ENCODE measurements around the gene AGMO.

Gene AGMO

GRCh38 chr7:15494711-15495110 lies 67.1 kb downstream of the AGMO start:
- no peak for DNase-seq

DNA sequence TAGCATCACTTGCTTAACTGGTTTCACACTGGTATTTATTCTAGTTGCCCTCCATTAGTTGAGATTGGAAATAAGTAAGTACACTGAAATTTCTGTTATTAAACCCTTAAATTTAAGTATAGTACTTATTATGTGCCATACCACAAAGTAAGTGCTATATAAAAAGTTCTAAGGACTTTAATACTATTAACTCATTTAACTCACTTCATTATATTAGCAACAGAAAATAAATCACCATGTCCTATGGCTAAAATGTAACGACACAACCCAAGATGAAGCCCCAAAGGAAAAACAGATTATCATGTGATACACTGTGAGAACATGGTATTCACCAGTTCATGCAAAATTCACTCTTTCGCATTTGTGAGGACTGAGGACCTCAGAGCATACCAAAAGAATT lies 70.5 kb downstream of the AGMO start:
- DNase-seq: no peak

GRCh38 chr7:15490291-15490690 lies 71.5 kb downstream of the AGMO start:
- DNase-seq: no peak

DNA sequence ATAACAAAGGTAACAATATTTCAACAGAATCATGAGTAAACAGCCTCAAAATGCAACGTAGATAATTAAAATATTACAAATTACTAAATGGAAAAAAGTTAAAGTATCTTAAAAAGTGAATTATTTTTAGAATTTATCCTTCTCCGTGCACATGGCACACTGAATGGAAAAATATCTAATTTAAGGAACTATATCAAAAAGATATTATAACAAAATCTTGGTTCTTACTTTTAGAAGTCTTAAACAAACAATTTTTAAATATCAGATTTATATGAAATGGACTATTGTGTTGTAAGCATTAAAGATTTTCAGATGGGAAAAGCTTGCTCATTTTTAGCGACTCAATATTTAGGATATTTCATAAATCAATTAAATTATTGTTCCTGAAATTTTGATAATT lies 72.0 kb downstream of the AGMO start:
- DNase-seq: no peak

GRCh38 chr7:15489383-15489782 lies 72.4 kb downstream of the AGMO start:
- DNase-seq: peak; percentile 49

GRCh38 chr7:15488401-15488800 lies 73.4 kb downstream of the AGMO start:
- DNase-seq: no peak

DNA sequence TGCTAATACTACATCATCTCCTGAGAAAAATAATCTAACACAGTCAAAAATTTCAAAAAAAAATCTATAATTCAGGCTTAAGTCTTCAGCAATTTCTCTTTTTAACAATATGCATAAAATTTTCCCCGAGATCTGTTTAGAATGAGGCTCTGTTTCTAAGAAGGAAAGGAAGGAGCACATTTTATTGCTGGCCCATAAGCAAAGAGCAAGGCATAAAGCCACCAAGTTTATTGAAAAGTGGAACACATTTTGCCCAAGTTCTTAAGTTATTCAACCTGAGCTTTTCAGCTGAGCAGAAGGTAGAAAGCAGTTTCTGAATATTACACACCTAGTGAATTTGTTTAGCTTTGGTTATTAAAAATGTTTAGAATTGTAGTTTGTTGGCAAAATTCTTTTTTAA lies 73.9 kb downstream of the AGMO start:
- DNase-seq: no peak

GRCh38 chr7:15485998-15486397 lies 75.8 kb downstream of the AGMO start:
- no peak for DNase-seq

DNA sequence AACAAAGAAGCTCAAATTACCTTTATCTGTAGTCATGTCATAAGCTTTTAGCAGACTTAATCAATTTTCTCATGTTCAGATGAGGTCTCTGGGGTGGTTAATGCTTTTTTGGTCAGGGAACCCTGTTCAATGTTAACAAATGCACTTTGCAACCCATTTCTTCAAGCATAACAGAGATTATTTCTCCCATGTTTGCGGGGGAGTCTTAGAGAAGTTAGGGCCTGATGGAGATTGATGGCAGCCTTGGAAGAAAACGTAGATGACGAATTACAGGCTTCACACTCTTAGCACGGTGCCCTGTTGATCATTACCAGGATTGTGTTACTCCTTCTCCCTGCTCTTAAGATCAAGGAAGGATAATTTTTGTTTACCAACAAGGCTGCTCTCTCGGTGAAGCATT lies 76.4 kb downstream of the AGMO start:
- no peak for DNase-seq

DNA sequence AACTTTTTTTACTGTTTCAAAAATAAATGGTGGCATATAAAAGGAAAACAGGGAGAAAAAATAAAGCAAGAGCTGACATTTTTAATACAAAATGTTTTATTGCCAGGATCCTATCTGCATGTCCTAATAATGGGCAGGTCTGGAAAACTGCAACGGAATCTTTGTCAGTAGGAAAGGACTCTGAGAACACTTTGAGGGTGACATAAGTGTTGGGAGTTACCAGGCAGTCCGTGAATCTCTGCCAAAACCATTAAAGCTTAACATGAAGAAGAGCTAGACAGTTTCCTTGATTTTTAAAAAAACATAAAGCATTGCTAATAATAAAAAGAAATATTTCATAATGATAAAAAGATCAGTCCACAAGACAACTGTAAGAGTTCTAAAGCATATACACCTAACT lies 80.7 kb downstream of the AGMO start:
- DNase-seq: no peak

DNA sequence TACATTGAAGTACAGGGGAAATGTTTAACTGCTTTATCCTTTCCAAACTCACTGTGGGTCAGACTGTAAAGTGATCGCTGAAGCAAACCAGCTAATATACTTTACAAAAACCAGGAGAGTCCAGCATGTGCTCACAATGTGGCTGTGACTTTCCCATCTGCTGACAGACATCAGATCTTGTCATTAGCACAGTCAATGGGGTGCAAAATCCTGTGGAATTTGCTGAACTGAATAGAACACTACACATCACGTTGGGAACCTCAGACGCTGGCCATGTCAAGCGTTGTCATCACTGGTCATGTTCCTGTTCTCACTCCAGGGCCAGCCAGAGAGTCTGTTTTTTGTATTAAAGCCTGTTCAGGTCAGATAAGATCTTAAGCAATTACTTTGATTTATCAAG lies 83.4 kb downstream of the AGMO start:
- peak; percentile 73 for DNase-seq

DNA sequence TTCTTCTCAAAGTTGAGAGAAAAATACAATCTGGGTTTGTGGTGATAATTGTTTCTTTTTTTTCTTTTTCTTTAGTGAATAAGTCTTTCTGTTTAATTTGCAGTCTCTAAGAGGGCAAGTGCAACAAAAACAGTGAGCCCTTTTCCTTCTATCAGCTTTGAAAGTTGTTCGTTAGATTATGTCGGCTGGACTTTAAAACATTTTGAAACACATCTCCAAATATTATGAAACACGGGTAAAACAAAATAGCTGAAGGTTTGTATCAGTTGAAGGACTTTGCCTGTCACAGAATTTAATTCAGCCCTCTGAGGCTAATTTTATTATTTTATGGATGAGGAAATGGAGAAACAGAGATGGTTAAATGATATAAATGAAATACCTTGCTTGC lies 85.3 kb downstream of the AGMO start:
- no peak for DNase-seq

GRCh38 chr7:15475808-15476530 lies 85.8 kb downstream of the AGMO start:
- no peak for DNase-seq

DNA sequence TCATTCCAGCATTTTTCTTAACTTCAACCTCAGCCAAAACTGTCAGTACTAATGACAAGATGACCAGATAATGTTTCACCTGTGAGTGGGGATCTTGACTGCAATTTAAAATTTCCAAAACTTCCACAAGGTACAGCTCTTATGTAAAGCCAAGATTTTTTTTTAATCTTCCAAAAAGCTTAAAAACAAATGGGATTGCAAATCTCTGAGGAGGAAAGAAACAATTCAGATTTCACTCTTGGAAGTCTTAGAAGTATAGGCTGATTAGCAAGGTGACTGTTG lies 90.2 kb downstream of the AGMO start:
- DNase-seq: no peak

- DNase-seq: no peak
These were observed 90.8 kb downstream of the AGMO start for GRCh38 chr7:15470825-15471668.

GRCh38 chr7:15464667-15465121 lies 97.1 kb downstream of the AGMO start:
- no peak for DNase-seq

GRCh38 chr7:15463801-15464666 lies 97.8 kb downstream of the AGMO start:
- no peak for DNase-seq

DNA sequence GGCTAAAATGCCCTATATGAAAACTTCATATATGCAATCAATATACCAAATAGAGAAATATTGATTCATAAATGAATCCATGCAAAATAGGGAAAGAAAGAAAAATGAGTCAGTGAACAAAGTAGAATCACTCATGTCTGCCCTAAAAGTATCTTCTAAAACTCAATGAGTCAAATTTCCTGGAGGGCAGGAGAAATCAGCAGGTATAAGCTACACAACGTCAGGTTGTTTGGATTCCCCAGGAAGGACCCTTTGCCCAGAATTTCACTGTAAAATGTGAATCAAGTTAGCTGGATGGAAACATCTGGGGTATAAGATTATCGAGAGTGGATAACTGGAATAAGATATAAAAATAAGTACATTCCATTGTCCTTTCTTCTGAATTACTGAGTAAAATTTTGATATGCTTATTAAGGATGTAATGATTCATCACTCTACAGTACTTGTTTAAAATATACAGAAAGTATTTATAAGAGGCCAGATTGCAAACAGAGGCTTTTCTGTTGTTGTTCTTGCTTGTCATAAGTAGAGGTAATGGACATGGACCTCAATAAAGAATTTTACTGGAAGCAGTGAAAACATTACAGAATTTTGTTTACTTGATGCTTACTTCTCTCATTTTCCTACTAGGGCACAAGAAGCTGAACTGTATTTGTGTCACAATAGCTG lies 99.0 kb downstream of the AGMO start:
- DNase-seq: no peak

DNA sequence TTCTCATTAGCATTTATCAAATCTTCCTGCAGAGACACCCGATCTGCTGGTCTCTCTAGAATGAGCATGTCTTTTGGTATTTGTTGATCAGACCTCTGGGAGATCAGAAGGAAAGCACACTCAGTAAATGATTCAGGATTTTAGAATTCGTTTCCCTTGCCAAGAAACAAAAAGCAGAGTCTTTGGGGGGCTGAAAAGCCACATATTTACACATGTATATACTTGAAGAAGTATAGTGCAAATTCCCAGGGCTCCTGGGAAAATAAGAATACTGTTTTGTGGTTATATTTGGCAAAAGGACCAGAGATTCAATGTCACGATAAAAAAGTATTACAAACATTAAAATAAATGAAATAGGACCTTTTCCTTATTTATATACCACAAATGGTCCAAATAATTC lies 100.2 kb downstream of the AGMO start:
- DNase-seq: no peak

DNA sequence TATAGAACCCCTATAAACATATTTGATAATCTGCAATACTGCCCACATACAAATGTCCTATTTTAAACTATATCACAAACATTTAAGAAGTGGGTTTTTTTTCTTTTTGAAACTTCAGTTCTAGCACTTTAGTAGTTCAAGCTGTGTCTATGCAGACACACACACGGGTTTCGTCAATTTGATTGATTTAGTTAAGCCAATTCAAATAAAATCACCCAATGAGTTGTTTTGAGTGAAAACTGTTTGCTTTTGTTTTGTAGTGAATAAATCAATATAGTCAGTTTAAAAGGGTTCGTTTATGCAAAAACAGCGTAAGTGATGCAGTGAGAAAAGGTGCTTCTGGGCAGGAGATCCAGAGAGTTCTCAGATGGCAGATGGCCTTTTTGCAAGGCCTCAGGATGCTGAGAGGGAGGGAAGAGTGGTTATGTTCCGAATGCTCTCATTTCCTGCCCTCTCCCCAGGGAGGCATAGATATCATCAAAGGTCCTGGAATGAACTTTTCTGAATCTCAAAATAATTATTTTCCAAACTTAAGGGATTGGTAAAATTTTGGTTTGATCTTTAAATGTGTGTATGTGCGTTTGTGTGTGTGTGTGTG lies 102.7 kb downstream of the AGMO start:
- DNase-seq: no peak

GRCh38 chr7:15457990-15458955 lies 103.5 kb downstream of the AGMO start:
- DNase-seq: no peak
